IMR-90 (cell line): ENCODE measurements around the gene RUBCN. TPM values are rescaled to one million over a fixed set of nuclear protein-coding genes. Genes with fewer than 3 reads are reported as not detected.

ENCODE experiments used
- ATAC-seq: fragments of 200-7000 bp; cut with Tn5 transposase; 2 replicates; pipeline ENCODE4 v1.9.1; 2020; ENCODE audit warnings: low read depth, mild to moderate bottlenecking, moderate library complexity
- BruUV-seq: library from RNA; stranded (reverse); fragments of 400-500 nt; replicated peaks from 2 replicates; lab custom pipeline; 2021; lab: Mats Ljungman, UMichigan
- CTCF ChIA-PET: fragments of 300-600 bp; formaldehyde crosslinking; extraction: SDS; loops from one replicate; lab custom pipeline; 2021; ENCODE audit warnings: antibody characterized with exemption; lab: Yijun Ruan, JAX
- POLR2A ChIA-PET: fragments of 300-600 bp; sonication (Branson Sonifier 250); formaldehyde crosslinking; loops from one replicate; lab custom pipeline; 2022; ENCODE audit warnings: antibody characterized with exemption; ENCODE audit not compliant: unreplicated experiment; lab: Charles Lee
- DNase-seq: peaks from one replicate; pipeline ENCODE4 v3.0.0; 2013
- H2AFZ ChIP-seq: replicated peaks from 2 replicates; pipeline ENCODE3; 2013; ENCODE audit warnings: low read length, mild to moderate bottlenecking; ENCODE audit not compliant: poor library complexity
- H2AK5ac ChIP-seq: 2 replicates; pipeline ENCODE4 v1.6.1; 2013; ENCODE audit warnings: low read depth, low read length, inconsistent platforms
- H2AK9ac ChIP-seq: replicated peaks from 2 replicates; pipeline ENCODE3; 2013; ENCODE audit warnings: mild to moderate bottlenecking, low read depth, low read length, moderate library complexity; ENCODE audit not compliant: poor library complexity
- H2BK120ac ChIP-seq: 2 replicates; pipeline ENCODE4 v1.6.1; 2013; ENCODE audit warnings: low read depth, low read length, inconsistent platforms
- H2BK15ac ChIP-seq: 3 replicates; pipeline ENCODE4 v1.6.1; 2013; ENCODE audit warnings: low read depth, low read length, inconsistent platforms
- H2BK20ac ChIP-seq: 2 replicates; pipeline ENCODE4 v1.6.1; 2013; ENCODE audit warnings: low read depth, mild to moderate bottlenecking, inconsistent platforms, low read length, moderate library complexity
- H2BK5ac ChIP-seq: 2 replicates; pipeline ENCODE4 v1.6.1; 2013; ENCODE audit warnings: mild to moderate bottlenecking, low read depth, low read length, inconsistent platforms; ENCODE audit not compliant: poor library complexity, severe bottlenecking
- H3K14ac ChIP-seq: replicated peaks from 2 replicates; pipeline ENCODE4 v1.6.1; 2013; ENCODE audit warnings: low read depth, low read length, inconsistent platforms
- H3K18ac ChIP-seq: 2 replicates; pipeline ENCODE4 v1.6.1; 2013; ENCODE audit warnings: low read depth, low read length, control low read depth
- H3K23ac ChIP-seq: 2 replicates; pipeline ENCODE4 v1.6.1; 2013; ENCODE audit warnings: low read depth, low read length, inconsistent platforms
- H3K27ac ChIP-seq: 2 replicates; pipeline ENCODE4 v1.5.1; 2013; ENCODE audit warnings: mild to moderate bottlenecking, control low read depth, low read length; ENCODE audit not compliant: insufficient read depth
- H3K27me3 ChIP-seq: 2 replicates; pipeline ENCODE4 v1.6.1; 2013; ENCODE audit warnings: low read length; ENCODE audit not compliant: control insufficient read depth, insufficient read depth
- H3K36me3 ChIP-seq: 2 replicates; pipeline ENCODE4 v1.6.1; 2013; ENCODE audit warnings: low read length, mixed read lengths; ENCODE audit not compliant: control insufficient read depth, insufficient read depth
- H3K4ac ChIP-seq: 2 replicates; pipeline ENCODE4 v1.6.1; 2013; ENCODE audit warnings: low read depth, low read length, inconsistent platforms
- H3K4me1 ChIP-seq: 2 replicates; pipeline ENCODE4 v1.6.1; 2013; ENCODE audit warnings: low read length, mixed read lengths; ENCODE audit not compliant: control insufficient read depth, insufficient read depth
- H3K4me2 ChIP-seq: 2 replicates; pipeline ENCODE4 v1.6.1; 2013; ENCODE audit warnings: low read depth, mild to moderate bottlenecking, control low read depth, low read length, moderate library complexity
- H3K4me3 ChIP-seq: 2 replicates; pipeline ENCODE4 v1.5.1; 2013; ENCODE audit warnings: low read depth, mild to moderate bottlenecking, control low read depth, low read length, moderate library complexity; ENCODE audit not compliant: insufficient read depth
- H3K56ac ChIP-seq: 2 replicates; pipeline ENCODE4 v1.6.1; 2013; ENCODE audit warnings: low read length, inconsistent platforms; ENCODE audit not compliant: insufficient read depth; ENCODE audit errors: extremely low read depth
- H3K79me1 ChIP-seq, 2 experiments: 2 replicates each; pipeline ENCODE4 v1.6.1; 2013; ENCODE audit warnings: low read length in 2 of 2, inconsistent platforms in 1 of 2, low read depth in 1 of 2
- H3K9ac ChIP-seq: 2 replicates; pipeline ENCODE4 v1.6.1; 2013; ENCODE audit warnings: low read depth, low read length, control low read depth
- H3K9me1 ChIP-seq: 2 replicates; pipeline ENCODE4 v1.6.1; 2013; ENCODE audit warnings: low read length, inconsistent platforms; ENCODE audit not compliant: insufficient read depth
- H3K9me3 ChIP-seq: 2 replicates; pipeline ENCODE4 v1.6.1; 2013; ENCODE audit warnings: low read length; ENCODE audit not compliant: control insufficient read depth, insufficient read depth
- H4K20me1 ChIP-seq: 2 replicates; pipeline ENCODE4 v1.6.1; 2013; ENCODE audit warnings: low read length, inconsistent platforms; ENCODE audit not compliant: insufficient read depth
- H4K5ac ChIP-seq: 2 replicates; pipeline ENCODE4 v1.6.1; 2013; ENCODE audit warnings: mild to moderate bottlenecking, low read depth, low read length, control low read depth
- H4K8ac ChIP-seq, 2 experiments: 2 replicates each; pipeline ENCODE4 v1.6.1; 2013; ENCODE audit warnings: low read depth in 2 of 2, low read length in 2 of 2, control low read depth in 1 of 2, inconsistent platforms in 1 of 2
- H4K91ac ChIP-seq: 2 replicates; pipeline ENCODE4 v1.6.1; 2013; ENCODE audit warnings: low read depth, low read length, inconsistent platforms; ENCODE audit not compliant: insufficient read depth
- CEBPB ChIP-seq: IDR thresholded peaks from 2 replicates; pipeline ENCODE4 v1.6.1; 2012; ENCODE audit warnings: low read depth, low read length, improper control_type of control experiment
- MAFK ChIP-seq: IDR thresholded peaks from 2 replicates; pipeline ENCODE4 v1.6.1; 2012; ENCODE audit warnings: low read depth, low read length, improper control_type of control experiment
- MAZ ChIP-seq: IDR thresholded peaks from 2 replicates; pipeline ENCODE4 v1.6.1; 2012; ENCODE audit warnings: low read depth, mild to moderate bottlenecking, low read length, improper control_type of control experiment, moderate library complexity, borderline replicate concordance
- NFE2L2 ChIP-seq: fragments of 150-350 bp; IDR thresholded peaks from 2 replicates; pipeline ENCODE4 v1.6.1; 2016; ENCODE audit warnings: low read depth, mild to moderate bottlenecking, low read length
- RAD21 ChIP-seq: IDR thresholded peaks from 2 replicates; pipeline ENCODE4 v1.6.1; 2012; ENCODE audit warnings: low read length, improper control_type of control experiment
- RCOR1 ChIP-seq: IDR thresholded peaks from 2 replicates; pipeline ENCODE4 v1.6.1; 2012; ENCODE audit warnings: mild to moderate bottlenecking, low read length, improper control_type of control experiment; ENCODE audit not compliant: insufficient replicate concordance
- SMC3 ChIP-seq: fragments of 150-350 bp; IDR thresholded peaks from 2 replicates; pipeline ENCODE4 v1.6.1; 2016; ENCODE audit warnings: low read depth, mild to moderate bottlenecking, antibody characterized with exemption, low read length, moderate library complexity
- USF2 ChIP-seq: fragments of 150-350 bp; IDR thresholded peaks from 2 replicates; pipeline ENCODE4 v1.6.1; 2017; ENCODE audit warnings: mild to moderate bottlenecking, antibody characterized with exemption, low read length, low read depth
- WGBS, 2 experiments: methylation state at CpG; one replicate each; pipeline versions ENCODE4 v1.1.5 to v1.1.7; 2013; ENCODE audit warnings: missing lambda C conversion rate in 2 of 2; ENCODE audit not compliant: insufficient read length in 1 of 2; ENCODE audit errors: extremely low coverage in 2 of 2; 5-methylcytosine and 5-hydroxymethylcytosine counted together
- dilution Hi-C: fragments of 300-500 bp; cut with HindIII; formaldehyde crosslinking; loops from one replicate; pipeline ENCODE4 v1.14.3; 2018; ENCODE audit warnings: low sequenced_read_pairs; ENCODE audit not compliant: unreplicated experiment
- in situ Hi-C: fragments of 300-500 bp; cut with MboI; formaldehyde crosslinking; loops from 3 replicates; pipeline ENCODE4 v1.14.3; 2019; ENCODE audit warnings: low sequenced_read_pairs, inconsistent platforms, mixed read lengths
- intact Hi-C: fragments of 100-400 bp; cut with micrococcal nuclease; formaldehyde crosslinking; loops from 2 replicates; pipeline ENCODE4 v1.10.0; 2022
- polyA plus RNA-seq, 3 experiments: library from polyadenylated mRNA; depleted of rRNA; stranded (reverse); fragments of >200 nt; gene quantifications; 2 replicates each; pipeline ENCODE4 v1.2.3, GENCODE V29; 2012; ENCODE audit warnings: low replicate concordance in 1 of 3
- total RNA-seq: library from RNA; depleted of rRNA; stranded (reverse); fragments of >200 nt; gene quantifications from 2 replicates; pipeline ENCODE4 v1.2.3, GENCODE V29; 2012

The RUBCN gene
- total and polyA plus RNA-seq, 2 of the 4 experiments (the other 2 are of a cell fraction), result 10.8 to 12.6 TPM

- Histone ChIP-seq H3K23ac (no peak overlapping the region), H3K4me2 (no peak overlapping the region), H3K27me3 (no peaks in the 10 kb centered on the region), H2BK20ac (no peak overlapping the region), H3K9ac (no peak overlapping the region), H2AFZ (no peak overlapping the region), H3K4me3 (no peak overlapping the region), H3K79me1 (peaks cover 18 to 47% of the 10 kb centered on the region in 2 experiments), H3K9me3 (no peaks in the 10 kb centered on the region), H2AK5ac (no peak overlapping the region), H4K8ac (no peak overlapping the region), H3K4me1 (peaks cover 3% of the 10 kb centered on the region; the same call in 1 of the 2 replicates), H2BK120ac (no peak overlapping the region), H3K56ac (no peak overlapping the region), H3K4ac (no peak overlapping the region), H3K27ac (no peak overlapping the region), H3K18ac (no peak overlapping the region), H4K5ac (no peak overlapping the region), H3K36me3 (no peaks in the 10 kb centered on the region), H2BK15ac (no peak overlapping the region), H3K9me1 (peaks cover 3% of the 10 kb centered on the region), H2AK9ac (no peak overlapping the region), H4K20me1 (peaks cover 8% of the 10 kb centered on the region; the same call in 1 of the 2 replicates), H4K91ac (no peak overlapping the region), H2BK5ac (no peak overlapping the region), H3K14ac (0 out of 2 replicates have a peak overlapping the region, but pooled peaks have one; percentile 3)
- no peak for ATAC-seq
- 83% methylated on average over 3 of the region's 7 CpGs; no CpG with 5 or more reads in 1 of the 2 experiments for WGBS, 2 experiments
- DNase-seq, result no peak
- TF ChIP-seq RCOR1 (no peak), USF2 (no peak), RAD21 (no peak), NFE2L2 (no peak), CEBPB (no peak), MAFK (no peak), SMC3 (no peak), MAZ (no peak)
- POLR2A ChIA-PET, result no interaction called here
- BruUV-seq, result no TSS peak
- intact Hi-C loops (no loop called here), in situ Hi-C loops (no loop called here), dilution Hi-C loops (no loop called here)
- CTCF ChIA-PET, result no interaction called here
Measured at GRCh38 chr3:197734667-197735318, 1.9 kb downstream of the RUBCN start.
